Colonic mucosa (tissue), 4 donors: Measurements from ENCODE around the gene BCL6B. TPM values are rescaled to one million over a fixed set of nuclear protein-coding genes. Genes with fewer than 3 reads are reported as not detected.

Experiments
- DNase-seq: peaks from one replicate; pipeline ENCODE4 v3.0.0-alpha.2; 2020
- H3K27ac ChIP-seq: fragments of 200-600 bp; one replicate; pipeline ENCODE4 v1.8.0; 2021
- H3K27me3 ChIP-seq: fragments of 200-600 bp; one replicate; pipeline ENCODE4 v1.8.0; 2021
- H3K36me3 ChIP-seq: fragments of 200-600 bp; one replicate; pipeline ENCODE4 v1.8.0; 2021
- H3K4me1 ChIP-seq: fragments of 200-600 bp; one replicate; pipeline ENCODE4 v1.8.0; 2021; ENCODE audit warnings: mild to moderate bottlenecking
- H3K4me3 ChIP-seq: fragments of 200-600 bp; one replicate; pipeline ENCODE4 v1.8.0; 2021
- H3K9ac ChIP-seq, 2 donors: one replicate each; pipeline ENCODE4 v1.7.0; 2013; ENCODE audit warnings: control low read depth in 2 of 2, low read depth in 2 of 2, low read length in 2 of 2
- H3K9me3 ChIP-seq: fragments of 200-600 bp; one replicate; pipeline ENCODE4 v1.8.0; 2021
- intact Hi-C: fragments of 100-400 bp; cut with DNase I; formaldehyde crosslinking; loops from one replicate; pipeline ENCODE4 v1.14.1; 2022
- total RNA-seq, 2 donors: library from RNA; stranded (reverse); fragmentation: NEBNext Ultra II Directional in 1 of 2; extraction: Animal tissue kit (Norgen Biotek cat#: 25700) in 1 of 2; gene quantifications; one replicate each; pipeline ENCODE4 v1.2.1, GENCODE V29; 2021
- TF ChIP-seq, protein P1 (sequence below): fragments of 200-600 bp; IDR thresholded peaks from one replicate; pipeline ENCODE4 v1.8.0; 2022; ENCODE audit warnings: antibody characterized with exemption, mild to moderate bottlenecking
- donor health status: healthy.
- donor health status: DM: no; HTN: no; CAD: no.
- donor health status: DM: no; HTN: no; CAD: no.

BCL6B gene
- total RNA-seq, 2 donors from 2014 or later = 0.89 to 7.3 TPM

DNA sequence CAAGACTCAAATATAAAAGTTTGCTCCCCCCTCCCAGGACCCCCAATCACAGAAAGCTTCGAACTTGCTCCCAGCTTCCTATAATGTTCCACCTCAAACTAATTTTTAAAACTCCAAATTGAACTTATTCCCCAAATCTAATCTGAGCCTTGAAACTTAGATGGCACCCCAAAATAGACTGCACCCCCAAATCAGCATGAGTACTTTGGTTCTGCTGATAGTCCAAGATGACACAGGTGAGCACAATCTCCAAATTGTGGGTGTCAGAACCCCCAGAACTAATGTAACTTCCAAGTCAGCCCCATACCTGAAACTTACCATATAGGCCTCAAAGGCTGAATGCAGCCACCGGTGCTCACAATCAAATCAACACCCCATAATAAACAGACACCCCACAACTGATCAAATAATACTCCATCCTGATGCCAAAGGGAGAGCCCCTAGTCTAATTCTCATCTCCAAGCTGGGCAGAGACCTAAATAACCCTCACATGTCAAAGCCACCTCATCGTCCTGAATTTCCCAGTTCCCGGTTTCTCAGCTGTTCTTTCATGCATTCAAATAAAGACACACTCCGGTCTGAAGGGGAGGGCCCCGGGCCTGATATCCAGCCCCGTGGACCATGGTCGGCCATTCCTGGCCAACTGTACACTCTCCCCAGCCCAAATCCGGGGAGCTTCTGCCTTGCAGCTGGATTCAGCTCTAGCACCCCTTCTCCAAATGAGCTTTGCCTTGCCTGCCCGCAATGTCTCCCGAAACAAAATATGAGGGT is 1.8 kb upstream of the BCL6B start:
- Histone ChIP-seq H3K27me3 (no peaks in the 10 kb centered on the region), H3K36me3 (no peaks in the 10 kb centered on the region), H3K9me3 (no peaks in the 10 kb centered on the region), H3K4me3 (no peak overlapping the region), H3K4me1 (no peaks in the 10 kb centered on the region), H3K9ac (peak overlapping the region; percentile 2 to 62), H3K27ac (no peak overlapping the region)
- TF ChIP-seq, protein P1, sequence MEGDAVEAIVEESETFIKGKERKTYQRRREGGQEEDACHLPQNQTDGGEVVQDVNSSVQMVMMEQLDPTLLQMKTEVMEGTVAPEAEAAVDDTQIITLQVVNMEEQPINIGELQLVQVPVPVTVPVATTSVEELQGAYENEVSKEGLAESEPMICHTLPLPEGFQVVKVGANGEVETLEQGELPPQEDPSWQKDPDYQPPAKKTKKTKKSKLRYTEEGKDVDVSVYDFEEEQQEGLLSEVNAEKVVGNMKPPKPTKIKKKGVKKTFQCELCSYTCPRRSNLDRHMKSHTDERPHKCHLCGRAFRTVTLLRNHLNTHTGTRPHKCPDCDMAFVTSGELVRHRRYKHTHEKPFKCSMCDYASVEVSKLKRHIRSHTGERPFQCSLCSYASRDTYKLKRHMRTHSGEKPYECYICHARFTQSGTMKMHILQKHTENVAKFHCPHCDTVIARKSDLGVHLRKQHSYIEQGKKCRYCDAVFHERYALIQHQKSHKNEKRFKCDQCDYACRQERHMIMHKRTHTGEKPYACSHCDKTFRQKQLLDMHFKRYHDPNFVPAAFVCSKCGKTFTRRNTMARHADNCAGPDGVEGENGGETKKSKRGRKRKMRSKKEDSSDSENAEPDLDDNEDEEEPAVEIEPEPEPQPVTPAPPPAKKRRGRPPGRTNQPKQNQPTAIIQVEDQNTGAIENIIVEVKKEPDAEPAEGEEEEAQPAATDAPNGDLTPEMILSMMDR = no peak
- intact Hi-C loops = loop anchor here (5.0 kb wide), 1 partner anchor 109 kb away; no protein-coding TSS in a partner anchor
- no peak for DNase-seq

DNA sequence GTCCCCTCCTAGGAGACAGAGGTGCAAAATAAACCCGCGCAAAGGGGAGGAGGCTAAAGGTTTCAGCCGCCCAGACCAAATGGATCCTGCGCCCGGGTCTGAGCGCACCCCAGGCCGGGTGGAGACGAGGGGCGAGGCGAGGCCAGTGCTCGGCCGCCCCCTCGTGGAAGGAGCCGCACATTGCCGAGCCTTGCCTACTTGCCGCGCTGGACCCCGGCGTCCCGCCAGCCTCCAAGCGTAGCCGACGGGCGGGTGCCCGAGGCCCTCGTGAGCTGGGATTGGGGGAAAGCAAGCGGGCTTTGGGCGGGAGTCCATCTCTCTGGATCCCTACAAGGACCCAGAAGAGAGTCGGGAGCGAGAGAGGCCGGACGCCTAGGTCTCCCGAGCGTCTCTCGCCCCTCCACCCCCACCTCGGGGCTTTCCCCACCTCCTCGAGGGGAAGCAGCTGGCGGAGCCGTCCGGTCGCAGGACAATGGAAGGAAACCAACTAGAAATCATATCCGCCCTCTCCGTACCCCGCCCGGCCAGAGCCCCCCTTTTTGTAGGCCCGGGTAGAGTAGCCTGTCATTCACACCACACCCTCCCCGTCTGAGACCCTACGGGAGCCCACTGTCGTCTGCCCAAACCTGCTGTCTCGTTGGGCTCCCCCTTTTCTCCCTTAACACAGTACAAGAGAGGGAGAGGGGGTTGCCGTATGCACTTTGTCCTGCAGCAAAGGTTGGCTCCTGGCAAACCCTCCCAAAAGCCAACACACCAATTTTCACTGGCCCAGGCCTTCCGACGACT is 664 bp upstream of the BCL6B start:
- H3K36me3 ChIP-seq = no peaks in the 10 kb centered on the region
- H3K4me3 ChIP-seq = peak overlapping the region; percentile 16
- peak overlapping the region; percentile 2 to 62 for H3K9ac ChIP-seq
- intact Hi-C loops = loop anchor here (5.0 kb wide), 1 partner anchor 110 kb away; no protein-coding TSS in a partner anchor
- DNase-seq = peak; percentile 82
- H3K9me3 ChIP-seq = no peaks in the 10 kb centered on the region
- no peaks in the 10 kb centered on the region for H3K27me3 ChIP-seq
- no peaks in the 10 kb centered on the region for H3K4me1 ChIP-seq
- H3K27ac ChIP-seq = no peak overlapping the region
- TF ChIP-seq, protein P1 = peak; percentile 95

DNA sequence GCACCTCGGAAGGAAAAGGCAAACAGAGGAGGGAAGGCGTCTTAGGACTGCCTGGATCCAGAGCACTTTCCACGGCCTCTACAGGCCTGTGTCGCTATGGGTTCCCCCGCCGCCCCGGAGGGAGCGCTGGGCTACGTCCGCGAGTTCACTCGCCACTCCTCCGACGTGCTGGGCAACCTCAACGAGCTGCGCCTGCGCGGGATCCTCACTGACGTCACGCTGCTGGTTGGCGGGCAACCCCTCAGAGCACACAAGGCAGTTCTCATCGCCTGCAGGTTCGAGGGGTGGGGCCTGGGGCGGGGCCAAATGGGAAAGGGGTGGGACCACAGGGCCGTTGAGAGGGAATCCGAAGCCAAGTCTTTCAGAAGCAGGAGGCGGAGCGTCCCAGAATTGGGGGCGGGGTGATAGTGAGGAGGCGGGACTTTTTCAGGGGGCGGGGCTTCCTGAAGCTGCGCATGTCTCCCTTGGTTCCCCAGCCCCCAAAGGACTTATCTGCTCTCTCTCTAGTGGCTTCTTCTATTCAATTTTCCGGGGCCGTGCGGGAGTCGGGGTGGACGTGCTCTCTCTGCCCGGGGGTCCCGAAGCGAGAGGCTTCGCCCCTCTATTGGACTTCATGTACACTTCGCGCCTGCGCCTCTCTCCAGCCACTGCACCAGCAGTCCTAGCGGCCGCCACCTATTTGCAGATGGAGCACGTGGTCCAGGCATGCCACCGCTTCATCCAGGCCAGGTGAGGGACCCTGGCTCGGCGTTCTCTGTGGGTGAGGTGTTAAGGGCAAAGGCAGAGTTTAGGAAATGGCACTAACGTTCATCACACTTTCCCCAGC is 939 bp downstream of the BCL6B start:
- H3K9me3 ChIP-seq = no peaks in the 10 kb centered on the region
- H3K9ac ChIP-seq = peak overlapping the region in 1 of 2 donors; percentile 52
- H3K4me1 ChIP-seq = no peaks in the 10 kb centered on the region
- peak overlapping the region; percentile 25 for H3K4me3 ChIP-seq
- peak; percentile 98 for DNase-seq
- intact Hi-C loops = loop anchor here (5.0 kb wide), 1 partner anchor 111 kb away; no protein-coding TSS in a partner anchor
- no peaks in the 10 kb centered on the region for H3K36me3 ChIP-seq
- TF ChIP-seq, protein P1 = no peak
- H3K27ac ChIP-seq = peak overlapping the region; percentile 19
- H3K27me3 ChIP-seq = no peaks in the 10 kb centered on the region

DNA sequence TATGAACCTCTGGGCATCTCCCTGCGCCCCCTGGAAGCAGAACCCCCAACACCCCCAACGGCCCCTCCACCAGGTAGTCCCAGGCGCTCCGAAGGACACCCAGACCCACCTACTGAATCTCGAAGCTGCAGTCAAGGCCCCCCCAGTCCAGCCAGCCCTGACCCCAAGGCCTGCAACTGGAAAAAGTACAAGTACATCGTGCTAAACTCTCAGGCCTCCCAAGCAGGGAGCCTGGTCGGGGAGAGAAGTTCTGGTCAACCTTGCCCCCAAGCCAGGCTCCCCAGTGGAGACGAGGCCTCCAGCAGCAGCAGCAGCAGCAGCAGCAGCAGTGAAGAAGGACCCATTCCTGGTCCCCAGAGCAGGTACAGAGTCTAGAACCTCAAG is 1.5 kb downstream of the BCL6B start:
- Histone ChIP-seq H3K36me3 (no peaks in the 10 kb centered on the region), H3K9ac (no peak overlapping the region), H3K9me3 (no peaks in the 10 kb centered on the region), H3K27me3 (no peaks in the 10 kb centered on the region), H3K4me1 (no peaks in the 10 kb centered on the region), H3K4me3 (no peak overlapping the region), H3K27ac (no peak overlapping the region)
- TF ChIP-seq, protein P1 = no peak
- DNase-seq = peak; percentile 34
- intact Hi-C loops = loop anchor here (5.0 kb wide), 1 partner anchor 112 kb away; no protein-coding TSS in a partner anchor

DNA sequence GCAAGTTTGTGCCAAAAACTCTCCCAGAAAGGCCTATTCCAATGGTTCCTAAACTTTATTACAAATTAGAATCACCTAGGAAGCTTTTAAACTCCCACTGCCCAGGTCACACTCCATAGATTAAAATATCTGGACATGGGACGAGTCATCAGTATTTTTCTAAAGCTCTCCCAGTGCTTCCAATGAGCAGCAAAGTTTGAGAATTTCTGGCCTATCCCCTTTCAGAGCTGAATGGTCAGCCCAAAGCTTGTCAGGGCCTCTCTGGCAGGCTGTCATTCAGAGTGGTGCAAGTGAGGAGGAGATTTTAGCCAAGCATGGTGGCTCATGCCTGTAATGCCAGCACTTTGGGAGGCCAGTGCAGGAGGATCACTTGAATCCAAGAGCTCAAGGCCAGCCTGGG is 2.4 kb downstream of the BCL6B start:
- no peak for DNase-seq
- intact Hi-C loops = no loop called here
- Histone ChIP-seq H3K4me3 (no peak overlapping the region), H3K27ac (no peak overlapping the region), H3K36me3 (no peaks in the 10 kb centered on the region), H3K4me1 (no peaks in the 10 kb centered on the region), H3K9me3 (no peaks in the 10 kb centered on the region), H3K9ac (no peak overlapping the region), H3K27me3 (no peaks in the 10 kb centered on the region)
- TF ChIP-seq, protein P1 = no peak
